SKM-1 (cell line): ENCODE results near the gene RHOBTB3.
"Not testable (repeated sequence)": the region's sequence is repeated elsewhere in the genome, so short reads cannot be mapped to it uniquely, and the experiment has no call there.

ENCODE experiments used
- DNase-seq: peaks from one replicate; lab custom pipeline; 2025; ENCODE audit not compliant: unreplicated experiment; lab: John Stamatoyannopoulos, UW

RHOBTB3 gene

DNA sequence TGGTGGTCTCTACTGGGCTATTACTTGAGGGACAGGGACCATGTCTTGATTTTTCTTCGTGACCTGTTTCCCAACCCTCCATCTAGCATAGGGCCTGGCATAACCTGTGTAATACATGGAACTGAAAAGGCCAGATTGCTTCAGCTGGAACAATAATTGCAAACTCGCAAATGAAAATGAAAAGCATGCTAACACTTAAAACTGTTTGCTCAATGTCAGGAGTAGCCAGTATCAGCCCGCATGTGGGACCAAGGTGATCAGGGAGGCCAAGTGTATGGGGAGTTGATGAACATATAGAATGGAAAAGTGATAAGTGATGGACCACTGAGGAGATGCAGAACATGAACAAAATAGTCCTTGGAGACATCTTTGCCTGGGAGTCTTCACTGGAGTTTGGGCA is 66.2 kb downstream of the RHOBTB3 start:
- DNase-seq, result no peak

DNA sequence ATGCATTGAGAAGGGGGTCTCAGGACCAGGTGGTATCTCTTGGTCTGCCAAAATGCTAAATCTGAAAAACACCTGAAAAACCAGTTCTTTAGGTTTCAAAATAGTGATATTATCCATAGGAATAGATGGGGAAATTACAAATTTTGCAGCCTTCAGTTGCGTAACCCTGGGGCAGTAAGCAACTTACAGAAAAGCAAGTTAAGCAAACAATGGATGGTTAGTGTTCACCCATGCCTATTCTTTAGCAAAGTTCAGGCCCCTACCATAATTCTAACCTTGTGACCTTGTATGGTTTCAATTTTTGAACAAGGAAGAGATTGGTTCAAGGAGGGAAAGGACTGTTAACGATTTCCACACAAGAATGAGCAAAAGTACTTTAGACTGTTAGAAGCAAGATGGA is 66.9 kb downstream of the RHOBTB3 start:
- no peak for DNase-seq

DNA sequence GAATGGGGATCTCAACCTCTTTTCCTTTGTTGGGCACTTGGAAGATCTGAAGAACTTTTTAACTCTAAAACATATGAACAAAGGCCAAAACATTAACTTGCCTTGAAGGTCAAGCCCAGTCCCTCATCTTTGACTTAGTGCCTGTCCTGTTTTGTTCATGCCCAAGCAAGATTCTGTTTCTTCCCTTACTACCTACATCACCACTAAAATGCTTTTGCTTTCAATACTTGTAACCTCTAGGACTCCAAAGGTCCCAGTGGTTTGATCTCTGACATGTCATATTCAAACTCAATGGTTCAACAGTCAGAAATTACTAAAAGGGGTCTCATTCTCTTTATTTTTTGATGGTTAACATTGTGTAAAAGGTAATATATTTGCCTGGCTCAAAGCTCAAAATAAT is 67.4 kb downstream of the RHOBTB3 start:
- DNase-seq, result no peak

DNA sequence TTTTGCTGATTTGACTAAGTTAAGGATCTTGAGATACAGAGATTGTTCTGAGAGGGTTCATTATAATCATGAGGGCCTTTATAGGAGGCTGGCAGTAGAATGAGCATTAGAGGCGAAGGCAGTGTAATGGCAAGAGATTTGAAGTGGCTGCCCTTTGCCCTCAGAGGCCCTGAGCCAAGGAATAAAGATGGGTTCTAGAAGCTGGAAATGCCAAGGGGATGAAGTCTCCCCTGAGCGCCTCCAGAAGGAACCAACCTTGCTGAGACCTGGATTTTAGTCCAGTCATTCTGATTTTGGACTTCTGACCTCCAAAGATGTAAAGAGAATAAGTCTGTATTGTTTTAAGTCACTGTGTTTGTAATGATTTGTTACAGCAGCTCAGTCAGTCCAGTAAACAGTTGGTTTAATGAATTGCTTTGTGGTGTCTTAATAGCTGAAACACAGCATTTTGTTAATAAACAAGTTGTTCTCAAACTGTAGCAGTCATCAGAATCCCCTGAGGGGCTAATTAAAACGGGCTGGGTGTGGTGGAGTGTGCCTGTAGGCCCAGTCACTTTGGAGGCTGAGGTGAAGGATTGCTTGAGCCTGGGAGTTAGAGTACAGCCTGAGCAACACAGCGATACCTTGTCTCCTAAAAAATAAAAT is 68.2 kb downstream of the RHOBTB3 start:
- no peak for DNase-seq

DNA sequence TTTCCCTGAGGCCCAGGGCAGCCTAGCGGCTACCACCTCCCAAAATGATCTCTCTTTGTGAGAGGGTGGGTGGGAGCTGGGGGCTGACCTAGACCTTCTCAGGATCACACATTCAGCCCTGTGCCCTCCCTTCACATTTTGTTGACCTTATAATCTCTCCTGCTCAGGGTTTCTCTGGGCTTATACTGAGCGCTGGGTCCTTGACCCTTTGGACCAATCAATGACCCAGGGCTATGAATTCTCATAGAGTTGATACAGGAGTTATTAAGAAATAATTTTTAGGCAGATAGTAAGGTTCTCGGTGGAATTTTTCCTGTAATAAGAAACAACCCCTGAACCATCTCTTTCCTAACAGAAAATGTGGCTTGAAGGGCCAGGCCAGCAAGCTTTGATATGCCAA is 69.4 kb downstream of the RHOBTB3 start:
- DNase-seq, result no peak

DNA sequence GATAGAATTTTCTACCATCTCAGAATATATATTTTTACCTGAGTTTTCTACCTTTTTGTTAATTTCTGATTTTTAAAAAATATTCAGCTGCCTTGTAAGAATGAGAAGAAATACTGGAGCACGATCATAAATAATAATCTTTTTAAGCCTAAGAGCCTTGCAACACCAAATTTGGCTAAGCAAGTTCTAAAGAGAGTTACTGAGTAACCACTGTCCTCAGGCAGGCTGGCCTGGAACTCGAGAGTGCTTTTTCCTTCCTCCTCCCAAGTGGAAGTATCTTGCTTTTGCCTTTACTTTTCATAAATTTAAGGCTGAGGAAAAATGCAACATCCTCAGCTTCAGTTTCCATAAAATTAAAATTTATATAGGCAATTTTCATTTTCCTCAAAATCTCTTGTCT is 70.4 kb downstream of the RHOBTB3 start:
- DNase-seq, result no peak

DNA sequence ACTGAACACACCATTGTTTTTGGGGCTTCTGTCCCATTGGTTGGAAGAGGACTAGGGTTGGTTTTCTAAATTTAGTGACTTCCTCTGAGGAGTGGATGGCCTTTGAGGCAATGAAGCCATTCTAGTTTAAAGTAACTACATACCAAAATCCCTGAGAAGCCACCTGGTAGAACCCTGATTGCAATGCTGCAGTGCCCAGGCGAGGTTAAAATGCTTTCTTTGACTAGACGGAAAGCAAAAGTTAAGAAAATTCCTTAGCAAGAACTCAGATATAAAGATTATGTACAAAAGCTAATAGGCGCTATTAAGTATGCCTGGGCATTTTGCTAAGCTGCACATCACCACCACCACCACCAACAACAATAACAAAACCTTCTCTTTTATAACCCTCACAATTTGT is 70.8 kb downstream of the RHOBTB3 start:
- DNase-seq, result no peak

DNA sequence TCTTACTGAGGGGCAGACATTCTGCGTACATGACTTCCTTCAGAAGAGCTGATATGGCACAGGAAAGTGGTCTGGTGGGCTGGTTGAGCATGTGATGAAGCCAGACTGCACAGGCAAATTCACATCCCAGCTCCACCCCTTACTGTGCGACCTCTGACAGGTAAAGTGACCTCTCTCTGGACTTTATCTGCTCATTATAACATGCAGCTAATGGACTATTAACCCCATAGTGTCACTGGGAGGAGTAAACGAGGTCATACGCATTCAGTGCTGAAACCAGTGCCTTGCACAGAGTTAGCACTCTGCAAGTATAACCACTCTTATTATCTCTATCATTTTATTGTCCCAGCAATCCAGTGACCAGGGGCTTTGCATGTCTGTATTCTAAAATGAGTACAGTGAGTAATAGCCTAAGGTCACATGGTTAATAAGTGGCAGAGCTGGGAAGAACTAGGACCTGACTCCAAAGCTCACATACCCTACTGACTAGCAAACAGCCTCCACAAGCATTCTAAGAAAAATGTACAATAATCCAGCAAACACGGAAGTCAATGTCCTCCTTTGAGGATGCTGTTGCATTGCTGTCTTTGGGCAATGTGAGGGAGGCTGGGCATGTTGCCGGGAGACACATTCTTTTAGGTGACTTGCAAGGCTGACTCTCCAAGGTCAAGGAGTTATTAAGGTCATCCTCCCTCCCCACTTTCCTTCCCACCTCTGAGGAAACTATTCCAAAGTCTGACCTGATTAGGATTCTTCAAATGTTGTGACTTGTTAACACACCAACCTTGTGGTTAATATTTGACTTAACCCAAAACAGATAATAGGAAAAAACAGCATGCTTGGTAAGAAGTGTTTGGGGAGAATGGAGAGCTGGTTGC is 72.4 kb downstream of the RHOBTB3 start:
- DNase-seq, result no peak

DNA sequence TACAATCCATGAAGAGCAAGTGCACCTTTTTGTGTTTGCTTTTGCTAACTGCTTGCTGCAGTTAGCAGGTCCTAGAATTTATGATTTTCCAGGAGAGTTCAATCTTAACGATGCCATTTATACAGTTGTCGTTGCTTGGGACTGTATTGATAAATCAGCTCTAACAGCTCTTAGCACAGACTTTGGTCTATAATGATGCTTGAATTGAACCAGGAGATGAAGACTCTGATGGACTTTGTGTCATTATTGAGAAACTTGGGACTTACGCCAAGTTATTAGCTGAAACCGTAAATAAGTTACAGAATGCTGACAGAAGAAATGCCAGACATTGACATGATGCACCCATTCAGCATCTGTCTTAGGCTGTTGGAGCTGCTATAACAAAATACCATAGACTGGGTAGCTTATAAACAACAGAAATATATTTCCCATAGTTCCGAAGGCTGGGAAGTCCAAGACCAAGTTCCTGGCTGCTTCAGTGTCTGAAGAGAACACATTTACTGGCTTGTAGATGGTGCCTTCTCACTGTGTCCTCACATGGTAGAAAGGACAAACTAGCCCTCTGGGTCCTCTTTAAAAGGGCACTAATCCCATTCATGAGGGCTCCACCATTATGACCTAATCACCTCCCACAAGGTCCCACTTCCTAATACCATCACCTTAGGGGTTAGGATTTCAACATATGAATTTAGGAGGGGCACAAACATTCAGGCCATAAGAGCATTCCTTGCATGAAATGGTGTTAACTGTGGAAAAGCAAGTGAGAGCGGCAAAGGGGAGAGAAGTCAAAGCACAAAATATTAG is 73.8 kb downstream of the RHOBTB3 start:
- no peak for DNase-seq

DNA sequence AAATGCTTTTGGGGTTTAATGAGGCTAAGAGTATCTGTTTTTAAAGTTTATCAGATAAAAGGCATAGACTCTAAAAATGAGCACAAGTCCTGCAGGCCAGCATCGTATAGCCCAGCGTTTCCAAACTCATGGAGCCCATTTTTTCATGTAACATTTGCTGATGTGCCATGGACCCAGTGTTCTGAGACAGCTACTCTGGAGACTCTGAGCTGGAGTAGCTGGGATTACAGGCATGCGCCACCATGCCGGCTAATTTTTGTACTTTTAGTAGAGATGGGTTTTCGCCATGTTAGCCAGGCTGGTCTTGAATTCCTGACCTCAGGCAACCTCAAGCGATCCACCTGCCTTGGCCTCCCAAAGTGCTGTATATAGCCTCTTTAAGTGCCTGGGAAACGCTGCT is 75.6 kb downstream of the RHOBTB3 start:
- DNase-seq, result no peak

DNA sequence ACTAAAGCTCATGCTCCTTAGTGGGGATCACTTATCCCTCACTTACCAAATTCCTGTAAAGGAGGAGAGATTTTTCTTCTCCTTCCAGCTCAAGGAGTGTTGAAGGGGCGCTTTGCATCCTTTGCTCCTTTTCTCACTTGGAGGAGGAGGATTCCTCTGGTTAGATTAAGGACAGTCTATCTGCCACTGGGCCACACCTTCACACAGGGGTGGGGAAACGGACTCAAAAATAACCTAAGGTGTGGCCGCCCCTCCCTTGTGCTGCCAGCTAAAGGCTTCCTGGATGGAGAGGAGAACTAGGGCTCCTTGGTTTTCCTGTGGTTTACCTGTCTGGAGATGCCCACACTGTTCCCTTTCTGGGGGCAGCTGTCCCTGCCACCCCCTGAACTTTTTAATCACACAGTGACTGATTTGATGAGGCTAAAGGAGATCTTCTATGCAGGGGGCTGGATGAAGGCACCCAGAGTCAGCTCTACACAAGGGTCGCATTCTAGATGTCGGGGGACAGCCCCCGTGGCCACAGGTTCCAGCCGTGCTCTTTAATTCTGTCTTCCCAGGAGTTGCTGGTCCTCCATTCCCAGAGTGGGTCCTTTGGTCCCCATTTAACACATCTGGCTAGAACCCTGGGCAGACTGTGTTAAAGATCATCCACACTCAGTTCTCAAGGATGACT is 77.0 kb downstream of the RHOBTB3 start:
- no peak for DNase-seq

DNA sequence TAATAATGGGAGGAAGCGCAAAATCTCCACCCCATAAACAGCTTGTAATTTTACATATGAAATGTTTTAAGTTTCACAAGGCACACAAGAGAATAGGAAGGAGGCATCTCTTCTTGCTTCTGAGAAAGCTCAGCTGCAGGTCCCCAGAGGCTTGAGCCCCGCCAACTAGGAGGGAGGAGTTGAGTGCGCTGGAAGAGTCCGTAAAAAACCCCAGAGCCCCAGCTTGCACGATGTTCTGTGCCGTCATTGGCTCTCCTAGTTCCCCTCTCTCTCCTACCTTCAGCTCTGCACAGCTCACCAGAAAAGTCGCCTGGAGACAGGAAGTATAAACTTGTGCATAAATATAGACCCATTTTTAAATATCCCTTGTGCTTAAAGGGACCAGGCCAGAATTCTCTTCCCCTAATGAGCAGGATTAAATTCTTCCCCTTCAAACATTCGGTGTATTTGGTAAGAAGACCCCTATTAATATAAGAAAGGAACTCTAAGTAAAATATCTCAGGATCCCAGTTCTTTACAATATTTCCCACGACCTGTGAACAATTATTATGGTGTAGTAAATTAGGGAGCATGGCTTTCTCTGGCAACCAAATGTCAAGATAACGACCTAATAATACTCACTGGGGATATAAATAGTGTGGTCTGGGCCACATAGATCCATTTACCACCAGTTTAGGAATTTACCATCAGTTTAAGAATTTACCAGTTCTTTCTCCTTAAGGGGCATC is 77.7 kb downstream of the RHOBTB3 start:
- DNase-seq, result peak; percentile 77

DNA sequence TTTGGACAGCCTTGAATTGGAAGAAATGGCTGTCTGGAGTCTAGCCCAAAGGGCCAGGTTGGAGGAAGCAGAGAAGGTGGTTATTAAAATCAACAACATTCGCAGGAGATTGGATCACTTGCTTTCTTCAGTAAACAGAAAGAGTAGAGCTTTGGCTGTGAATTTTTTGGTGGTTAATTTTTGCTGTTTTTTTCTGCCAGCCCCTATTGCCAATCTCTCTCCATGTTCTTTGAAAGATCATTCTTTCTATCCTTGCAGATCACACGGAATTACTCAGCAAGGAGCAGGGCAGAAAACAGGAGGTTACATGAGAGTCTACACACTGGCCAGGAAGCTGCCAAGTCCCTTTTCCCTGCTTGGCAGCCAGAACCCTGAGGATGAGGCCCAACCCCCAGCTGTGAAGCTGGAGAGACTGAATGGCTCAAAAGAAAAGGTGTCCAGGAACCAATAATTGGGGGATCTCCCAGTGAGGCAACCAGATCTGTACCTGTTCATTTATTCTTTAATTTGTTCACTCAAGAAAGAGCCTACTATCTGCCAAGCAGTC is 78.4 kb downstream of the RHOBTB3 start:
- no peak for DNase-seq

DNA sequence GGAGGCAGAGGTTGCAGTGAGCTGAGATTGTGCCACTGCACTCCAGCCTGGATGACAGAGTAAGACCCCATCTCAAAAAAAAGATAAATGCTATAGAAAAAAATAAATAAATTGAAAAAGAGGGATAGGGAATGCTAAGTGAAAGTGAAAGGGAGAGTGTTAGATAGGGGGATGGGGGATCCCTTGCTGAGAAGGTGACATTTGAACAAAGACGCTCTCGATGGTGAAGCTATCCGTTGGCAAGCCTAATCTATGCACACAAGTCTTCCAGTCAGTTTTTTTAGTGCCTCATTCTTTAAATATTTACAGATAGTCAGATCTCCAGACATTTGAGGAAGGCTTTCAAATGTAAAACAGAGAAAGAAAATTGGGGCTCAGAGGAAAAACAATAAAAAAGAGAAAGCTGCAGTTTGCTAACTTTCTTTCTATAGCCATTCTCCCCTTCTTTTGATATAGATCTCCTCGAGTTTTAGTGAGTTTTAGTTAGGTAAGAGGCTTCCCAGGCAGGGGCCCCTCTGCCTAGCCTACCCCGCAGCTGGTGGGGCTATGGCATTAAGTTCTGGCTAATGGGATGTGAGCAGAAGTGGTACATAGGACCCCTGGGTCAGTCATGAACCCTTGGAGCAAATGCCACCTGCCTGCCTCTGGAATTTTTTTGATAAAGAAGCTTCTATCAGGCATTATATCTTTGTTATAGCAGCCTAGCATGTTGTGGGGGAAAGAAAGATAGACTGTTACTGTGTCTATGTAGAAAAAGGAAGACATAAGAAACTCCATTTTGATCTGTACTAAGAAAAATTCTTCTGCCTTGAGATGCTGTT is 79.4 kb downstream of the RHOBTB3 start:
- DNase-seq, result no peak

DNA sequence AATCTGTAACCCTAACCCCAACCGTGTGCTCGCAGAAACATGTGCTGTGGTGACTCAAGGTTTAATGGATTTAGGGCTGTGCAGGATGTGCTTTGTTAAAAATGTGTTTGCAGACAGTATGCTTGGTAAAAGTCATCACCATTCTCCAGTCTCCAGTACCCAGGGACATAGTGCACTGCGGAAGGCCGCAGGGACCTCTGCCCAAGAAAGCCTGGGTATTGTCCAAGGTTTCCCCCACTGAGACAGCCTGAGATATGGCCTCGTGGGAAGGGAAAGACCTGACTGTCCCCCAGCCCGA is 79.9 kb downstream of the RHOBTB3 start:
- not testable (repeated sequence) for DNase-seq

DNA sequence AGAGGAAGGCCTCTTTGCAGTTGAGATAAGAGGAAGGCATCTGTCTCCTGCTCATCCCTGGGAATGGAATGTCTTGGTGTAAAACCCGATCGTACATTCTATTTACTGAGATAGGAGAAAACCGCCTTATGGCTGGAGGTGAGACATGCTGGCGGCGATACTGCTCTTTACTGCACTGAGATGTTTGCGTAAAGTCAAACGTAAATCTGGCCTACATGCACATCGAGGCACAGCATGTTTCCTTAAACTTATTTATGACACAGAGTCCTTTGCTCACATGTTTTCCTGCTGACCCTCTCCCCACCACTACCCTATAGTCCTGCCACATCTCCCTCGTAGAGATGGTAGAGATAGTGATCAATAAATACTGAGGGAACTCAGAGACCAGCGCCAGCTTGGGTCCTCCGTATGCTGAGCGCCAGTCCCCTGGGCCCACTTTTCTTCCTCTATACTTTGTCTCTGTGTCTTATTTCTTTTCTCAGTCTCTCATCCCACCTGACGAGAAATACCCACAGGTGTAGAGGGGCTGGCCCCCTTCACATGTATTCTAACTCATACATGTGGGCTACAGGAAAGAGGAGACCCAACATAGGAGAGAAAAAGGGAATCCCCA is 80.4 kb downstream of the RHOBTB3 start:
- DNase-seq, result not testable (repeated sequence)

DNA sequence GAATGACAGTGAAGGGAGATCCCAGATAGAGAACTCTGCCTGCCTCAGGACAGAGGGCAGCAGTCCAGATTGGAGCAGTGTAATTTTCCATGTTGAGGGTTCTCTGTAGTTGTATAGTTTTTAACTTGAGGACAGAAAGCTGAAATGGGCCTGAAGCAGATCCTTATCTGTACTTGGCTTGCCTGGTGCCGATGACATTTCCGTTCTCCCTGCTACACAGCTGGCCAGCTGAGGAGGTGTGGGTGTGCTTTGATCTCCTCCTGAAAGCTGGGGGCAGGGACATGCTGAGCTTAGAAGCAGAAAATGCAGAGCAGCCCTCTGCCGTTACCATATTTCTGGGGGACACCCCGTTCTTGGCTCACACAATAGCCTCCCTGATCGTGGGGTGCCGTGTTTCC is 80.9 kb downstream of the RHOBTB3 start:
- DNase-seq, result no peak

DNA sequence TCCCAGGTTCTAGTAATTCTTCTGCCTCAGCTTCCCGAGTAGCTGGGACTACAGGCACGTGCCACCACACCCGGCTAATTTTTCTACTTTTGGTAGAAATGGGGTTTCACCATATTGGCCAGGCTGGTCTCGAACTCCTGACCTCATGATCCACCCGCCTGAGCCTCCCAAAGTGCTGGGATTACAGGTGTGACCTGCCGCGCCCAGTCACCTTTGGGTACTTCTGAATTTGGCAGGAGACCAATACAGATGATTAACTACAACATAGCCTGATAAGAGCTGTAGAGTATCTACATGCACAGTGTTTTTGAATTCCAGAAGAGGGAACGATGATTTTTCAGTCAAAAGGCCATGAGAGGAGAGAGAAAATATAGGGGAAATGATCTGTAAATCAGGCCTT is 81.9 kb downstream of the RHOBTB3 start:
- not testable (repeated sequence) for DNase-seq

DNA sequence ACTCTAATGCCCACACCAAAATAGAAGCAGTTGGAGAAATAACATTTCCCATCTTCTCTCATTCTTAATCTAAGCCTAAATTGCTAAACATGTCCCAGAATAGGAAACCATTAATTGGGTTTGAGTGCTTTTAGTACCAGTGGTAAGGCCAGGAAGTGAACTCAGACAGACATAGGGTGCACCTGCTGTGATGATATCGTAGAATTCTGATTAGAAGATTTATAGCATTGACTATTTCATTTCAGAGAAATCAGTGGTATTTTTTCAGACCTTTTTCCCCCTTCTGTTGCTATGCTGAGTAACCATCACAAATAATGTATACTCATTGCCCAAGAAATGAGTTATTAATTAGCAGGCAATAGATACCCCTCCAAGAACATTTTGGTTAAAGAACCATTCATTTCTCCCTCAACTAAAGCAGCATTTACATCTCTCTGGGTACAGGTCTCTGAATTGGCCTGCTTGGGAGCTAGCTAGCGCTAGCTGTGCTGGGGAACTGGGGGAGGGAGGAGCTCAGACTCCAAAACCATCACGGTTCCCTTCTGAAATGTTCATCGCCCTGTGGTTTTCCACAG is 84.1 kb downstream of the RHOBTB3 start:
- DNase-seq, result no peak
